B cell (primary cell): ENCODE results near the gene STARD3.

Experiments
- EZH2 ChIP-seq: IDR thresholded peaks from 2 replicates; pipeline ENCODE4 v1.6.1; 2012; ENCODE audit warnings: borderline replicate concordance, low read depth, mild to moderate bottlenecking, moderate library complexity, low read length; ENCODE audit not compliant: insufficient read depth, poor library complexity, severe bottlenecking
- TF ChIP-seq, protein P1 (sequence below): fragments of 200-600 bp; IDR thresholded peaks from one replicate; pipeline ENCODE4 v1.8.0; 2022; ENCODE audit warnings: antibody characterized with exemption, mild to moderate bottlenecking

GRCh38 chr17:39617446-39618245 lies 19.3 kb upstream of the STARD3 start:
- TF ChIP-seq, protein P1, sequence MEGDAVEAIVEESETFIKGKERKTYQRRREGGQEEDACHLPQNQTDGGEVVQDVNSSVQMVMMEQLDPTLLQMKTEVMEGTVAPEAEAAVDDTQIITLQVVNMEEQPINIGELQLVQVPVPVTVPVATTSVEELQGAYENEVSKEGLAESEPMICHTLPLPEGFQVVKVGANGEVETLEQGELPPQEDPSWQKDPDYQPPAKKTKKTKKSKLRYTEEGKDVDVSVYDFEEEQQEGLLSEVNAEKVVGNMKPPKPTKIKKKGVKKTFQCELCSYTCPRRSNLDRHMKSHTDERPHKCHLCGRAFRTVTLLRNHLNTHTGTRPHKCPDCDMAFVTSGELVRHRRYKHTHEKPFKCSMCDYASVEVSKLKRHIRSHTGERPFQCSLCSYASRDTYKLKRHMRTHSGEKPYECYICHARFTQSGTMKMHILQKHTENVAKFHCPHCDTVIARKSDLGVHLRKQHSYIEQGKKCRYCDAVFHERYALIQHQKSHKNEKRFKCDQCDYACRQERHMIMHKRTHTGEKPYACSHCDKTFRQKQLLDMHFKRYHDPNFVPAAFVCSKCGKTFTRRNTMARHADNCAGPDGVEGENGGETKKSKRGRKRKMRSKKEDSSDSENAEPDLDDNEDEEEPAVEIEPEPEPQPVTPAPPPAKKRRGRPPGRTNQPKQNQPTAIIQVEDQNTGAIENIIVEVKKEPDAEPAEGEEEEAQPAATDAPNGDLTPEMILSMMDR = no peak
- no peak for TF ChIP-seq EZH2
